Measurements from ENCODE around the gene SFT2D3.

The SFT2D3 gene

GRCh38 chr2:127753374-127753773, 52.1 kb downstream of the SFT2D3 start:
- ATAC-seq (ENCODE audit: low read depth) (no peak), DNase-seq (ENCODE audit: low spot score) (no peak)
- Histone ChIP-seq H3K9me3 (ENCODE audit: severe bottlenecking) (no peaks in the 10 kb centered on the region), H3K36me3 (ENCODE audit: low read depth) (peaks cover 49% of the 10 kb centered on the region), H3K4me1 (ENCODE audit: insufficient read depth, poor library complexity, severe bottlenecking) (no peaks in the 10 kb centered on the region), H3K27ac (ENCODE audit: poor library complexity, severe bottlenecking) (no peak overlapping the region), H3K27me3 (ENCODE audit: insufficient read depth, poor library complexity, severe bottlenecking) (no peaks in the 10 kb centered on the region), H3K4me3 (ENCODE audit: severe bottlenecking) (no peak overlapping the region)
- no peak for TF ChIP-seq CTCF (IDR thresholded peaks at IDR 0.05; ENCODE audit: poor library complexity, severe bottlenecking)

- Histone ChIP-seq H3K27me3 (ENCODE audit: insufficient read depth, poor library complexity, severe bottlenecking) (no peaks in the 10 kb centered on the region), H3K9me3 (ENCODE audit: severe bottlenecking) (peaks cover 2% of the 10 kb centered on the region), H3K4me1 (ENCODE audit: insufficient read depth, poor library complexity, severe bottlenecking) (no peaks in the 10 kb centered on the region), H3K4me3 (ENCODE audit: severe bottlenecking) (no peak overlapping the region), H3K27ac (ENCODE audit: poor library complexity, severe bottlenecking) (no peak overlapping the region), H3K36me3 (ENCODE audit: low read depth) (peaks cover 53% of the 10 kb centered on the region)
- no peak for ATAC-seq (ENCODE audit: low read depth)
- no peak for TF ChIP-seq CTCF (IDR thresholded peaks at IDR 0.05; ENCODE audit: poor library complexity, severe bottlenecking)
- no peak for DNase-seq (ENCODE audit: low spot score)
Observed at GRCh38 chr2:127754186-127754585, 52.9 kb downstream of the SFT2D3 start.

Data from RWPE2 (cell line).